HCT116 (cell line): Measurements from ENCODE around the gene SESN3. TPM values are rescaled to one million over a fixed set of nuclear protein-coding genes. Genes with fewer than 3 reads are reported as not detected.

Experiments
- ATAC-seq: fragments of 200-7000 bp; cut with Tn5 transposase; 2 replicates; pipeline ENCODE4 v1.9.1; 2020; ENCODE audit warnings: mild to moderate bottlenecking, moderate library complexity
- BruUV-seq: library from RNA; stranded (reverse); fragments of 400-500 nt; replicated peaks from 2 replicates; lab custom pipeline; 2021; lab: Mats Ljungman, UMichigan
- CTCF ChIA-PET: fragments of 300-600 bp; sonication (Branson Sonifier 250); formaldehyde crosslinking; loops from one replicate; lab custom pipeline; 2021; ENCODE audit warnings: antibody characterized with exemption; lab: Charles Lee
- POLR2A ChIA-PET: fragments of 300-600, 350-600 bp; sonication (Branson Sonifier 250); formaldehyde crosslinking; loops from one replicate; lab custom pipeline; 2021; ENCODE audit warnings: antibody characterized with exemption; lab: Charles Lee
- RAD21 ChIA-PET, 2 experiments: fragments of 300-600 bp; sonication (Branson Sonifier 250); formaldehyde crosslinking; loops; one replicate each; lab custom pipeline; 2023; ENCODE audit warnings: low total read pairs in 2 of 2; ENCODE audit not compliant: uncharacterized antibody in 2 of 2, unreplicated experiment in 2 of 2, low non-redundant PET in 1 of 2; lab: Charles Lee
- DNase-seq: peaks from one replicate; pipeline ENCODE4 v3.0.0-alpha.2; 2010; ENCODE audit warnings: low read depth, low spot score
- H2AFZ ChIP-seq: fragments of 200-600 bp; shearing (Covaris generic), sonication (generic); 2 replicates; pipeline ENCODE4 v1.6.1; 2017; ENCODE audit warnings: low read depth, mixed run types, mixed read lengths, antibody characterized with exemption, low read length; ENCODE audit not compliant: poor library complexity, severe bottlenecking
- H3K27ac ChIP-seq: 2 replicates; pipeline ENCODE4 v1.5.1; 2012; ENCODE audit warnings: low read depth, low read length
- H3K27me3 ChIP-seq: fragments of 200-600 bp; sonication (generic); 2 replicates; pipeline ENCODE4 v1.6.1; 2016; ENCODE audit warnings: mixed run types, low read length, mixed read lengths; ENCODE audit not compliant: insufficient read depth
- H3K36me3 ChIP-seq, 2 experiments: fragments of 200-500 bp in 1 of 2; fragments of 200-600 bp in 1 of 2; sonication (Bioruptor generic) in 1 of 2; sonication (generic) in 1 of 2; 2 replicates each; pipeline versions ENCODE4 v1.5.1 to v1.6.1; 2014 to 2016; ENCODE audit warnings: low read length in 2 of 2, inconsistent platforms in 1 of 2, mixed read lengths in 1 of 2, mixed run types in 1 of 2; ENCODE audit not compliant: insufficient read depth in 2 of 2, control insufficient read depth in 1 of 2
- H3K4me1 ChIP-seq, 2 experiments: fragments of 200-600 bp in 1 of 2; sonication (generic) in 1 of 2; 2 replicates each; pipeline versions ENCODE4 v1.5.1 to v1.6.1; 2012 to 2017; ENCODE audit warnings: low read length in 2 of 2, inconsistent platforms in 1 of 2, mild to moderate bottlenecking in 1 of 2, mixed read lengths in 1 of 2, mixed run types in 1 of 2, moderate library complexity in 1 of 2; ENCODE audit not compliant: insufficient read depth in 2 of 2, control insufficient read depth in 1 of 2
- H3K4me2 ChIP-seq: fragments of 200-600 bp; sonication (generic); 2 replicates; pipeline ENCODE4 v1.6.1; 2017; ENCODE audit warnings: mixed run types, low read length, mixed read lengths
- H3K4me3 ChIP-seq, 2 experiments: fragments of 200-600 bp in 1 of 2; sonication (generic) in 1 of 2; replicated peaks in 1 of 2; 2 replicates each; pipeline ENCODE4 v1.5.1; 2011 to 2016; ENCODE audit warnings: low read length in 2 of 2, control low read depth in 1 of 2, low read depth in 1 of 2, mild to moderate bottlenecking in 1 of 2, mixed read lengths in 1 of 2, mixed run types in 1 of 2
- H3K79me2 ChIP-seq: fragments of 200-600 bp; sonication (generic); 2 replicates; pipeline ENCODE4 v1.6.1; 2017; ENCODE audit warnings: mild to moderate bottlenecking, mixed run types, low read length, moderate library complexity, mixed read lengths; ENCODE audit not compliant: insufficient read depth
- H3K9ac ChIP-seq: fragments of 200-600 bp; sonication (generic); 2 replicates; pipeline ENCODE4 v1.6.1; 2016; ENCODE audit warnings: low read length, mixed read lengths
- H3K9me2 ChIP-seq: fragments of 200-600 bp; sonication (generic), shearing (Covaris generic); 2 replicates; pipeline ENCODE4 v1.6.1; 2017; ENCODE audit warnings: mixed run types, mild to moderate bottlenecking, moderate library complexity; ENCODE audit not compliant: insufficient read depth
- H3K9me3 ChIP-seq, 2 experiments: fragments of 200-500 bp in 1 of 2; fragments of 200-600 bp in 1 of 2; sonication (Bioruptor generic) in 1 of 2; sonication (generic) in 1 of 2; 2 replicates each; pipeline ENCODE4 v1.6.1; 2014 to 2017; ENCODE audit warnings: low read length in 2 of 2, mixed read lengths in 2 of 2, inconsistent platforms in 1 of 2, low read depth in 1 of 2, mild to moderate bottlenecking in 1 of 2, mixed run types in 1 of 2, moderate library complexity in 1 of 2; ENCODE audit not compliant: control insufficient read depth in 1 of 2, insufficient read depth in 1 of 2
- H4K20me1 ChIP-seq: fragments of 200-600 bp; sonication (generic), shearing (Covaris generic); 2 replicates; pipeline ENCODE4 v1.6.1; 2017; ENCODE audit warnings: mixed run types, mild to moderate bottlenecking, moderate library complexity; ENCODE audit not compliant: insufficient read depth
- CEBPB ChIP-seq: IDR thresholded peaks from 2 replicates; pipeline ENCODE4 v1.6.1; 2012; ENCODE audit warnings: low read depth
- EGR1 ChIP-seq: IDR thresholded peaks from 2 replicates; pipeline ENCODE4 v1.6.1; 2012; ENCODE audit warnings: low read depth
- ELF1 ChIP-seq: IDR thresholded peaks from 2 replicates; pipeline ENCODE4 v1.6.1; 2012; ENCODE audit warnings: low read depth, borderline replicate concordance
- EZH2 ChIP-seq: fragments of 200-600 bp; sonication (generic); IDR thresholded peaks from 2 replicates; pipeline ENCODE4 v1.6.1; 2017; ENCODE audit warnings: antibody characterized with exemption, mixed run types
- EZH2phosphoT487 ChIP-seq: fragments of 200-600 bp; IDR thresholded peaks from 2 replicates; pipeline ENCODE4 v1.6.1; 2018; ENCODE audit warnings: antibody characterized with exemption, borderline replicate concordance
- FOSL1 ChIP-seq: IDR thresholded peaks from 2 replicates; pipeline ENCODE4 v1.6.1; 2012; ENCODE audit warnings: low read depth
- JUND ChIP-seq: IDR thresholded peaks from 2 replicates; pipeline ENCODE4 v1.6.1; 2012
- POLR2A ChIP-seq: IDR thresholded peaks from 2 replicates; pipeline ENCODE4 v1.7.0; 2011; ENCODE audit warnings: borderline replicate concordance; ENCODE audit not compliant: insufficient read depth, insufficient read length; ENCODE audit errors: extremely low read depth
- POLR2AphosphoS5 ChIP-seq: IDR thresholded peaks from 2 replicates; pipeline ENCODE4 v1.6.1; 2011; ENCODE audit warnings: mild to moderate bottlenecking, low read depth, low read length, moderate library complexity
- RAD21 ChIP-seq: IDR thresholded peaks from 2 replicates; pipeline ENCODE4 v1.6.1; 2012; ENCODE audit warnings: low read depth, mild to moderate bottlenecking
- SIN3A ChIP-seq: IDR thresholded peaks from 2 replicates; pipeline ENCODE4 v1.6.1; 2012; ENCODE audit warnings: low read depth
- SP1 ChIP-seq: IDR thresholded peaks from 2 replicates; pipeline ENCODE4 v1.6.1; 2012; ENCODE audit warnings: low read depth
- TCF7L2 ChIP-seq: IDR thresholded peaks from 2 replicates; pipeline ENCODE4 v1.7.0; 2011; ENCODE audit warnings: borderline replicate concordance, inconsistent platforms; ENCODE audit not compliant: insufficient read depth, insufficient read length; ENCODE audit errors: extremely low read depth
- YY1 ChIP-seq: IDR thresholded peaks from 2 replicates; pipeline ENCODE4 v1.6.1; 2011; ENCODE audit warnings: low read length, low read depth, moderate library complexity, mild to moderate bottlenecking; ENCODE audit not compliant: insufficient replicate concordance; ENCODE audit errors: extremely low read depth
- ZBTB33 ChIP-seq: IDR thresholded peaks from 2 replicates; pipeline ENCODE4 v1.6.1; 2011; ENCODE audit warnings: mild to moderate bottlenecking, low read length, moderate library complexity; ENCODE audit not compliant: insufficient replicate concordance; ENCODE audit errors: extremely low read depth
- ZNF274 ChIP-seq: fragments of 200-500 bp; sonication (Bioruptor generic); IDR thresholded peaks from 2 replicates; pipeline ENCODE4 v1.6.1; 2014; ENCODE audit warnings: mild to moderate bottlenecking, low read depth, low read length, inconsistent platforms
- intact Hi-C: fragments of 100-400 bp; cut with micrococcal nuclease; formaldehyde crosslinking; loops from 2 replicates; pipeline ENCODE4 v1.10.0; 2022
- total RNA-seq: library from RNA; stranded (reverse); gene quantifications from one replicate; pipeline ENCODE4 v1.2.1, GENCODE V29; 2021; ENCODE audit not compliant: unreplicated experiment

SESN3 gene
- total RNA-seq, 1 experiment from 2014 or later: 4.2 TPM

DNA sequence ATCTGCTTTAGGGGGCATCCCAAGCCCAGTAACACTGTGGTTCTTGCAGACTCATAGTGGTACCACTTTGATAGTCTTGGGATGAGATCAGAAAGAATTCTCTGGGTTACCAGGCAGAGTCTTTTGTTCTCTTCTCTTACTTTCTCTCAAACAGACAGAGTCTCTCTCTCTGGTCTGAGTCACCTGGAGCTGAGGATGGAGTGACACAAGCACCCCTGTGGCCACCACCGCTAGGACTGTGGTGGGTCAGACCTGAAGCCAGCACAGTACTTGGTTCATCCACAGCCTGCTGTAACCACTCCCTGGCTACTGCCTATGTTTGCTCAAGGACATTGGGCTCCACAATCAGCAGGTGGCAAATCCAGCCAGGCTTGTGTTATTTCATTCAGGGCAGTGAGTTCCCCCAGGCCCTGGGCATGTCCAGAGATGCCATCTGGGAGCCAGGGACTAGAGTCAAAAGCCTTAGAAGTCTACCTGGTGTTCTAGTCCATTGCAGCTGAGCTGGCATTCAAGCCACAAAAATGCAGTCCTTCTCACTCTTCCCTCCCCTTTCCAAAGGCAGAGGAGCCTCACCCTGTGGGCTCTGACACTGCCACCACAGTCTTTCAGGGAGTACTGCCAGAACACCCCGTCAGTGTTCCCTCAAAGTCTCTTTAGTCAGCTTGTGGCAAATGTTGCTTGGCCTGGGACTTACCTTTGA is 111.5 kb downstream of the SESN3 start:
- H3K9ac ChIP-seq: no peak overlapping the region
- BruUV-seq: no TSS peak
- no peak overlapping the region for H3K4me3 ChIP-seq
- H3K27me3 ChIP-seq: no peaks in the 10 kb centered on the region
- no peaks in the 10 kb centered on the region for H3K36me3 ChIP-seq
- peak overlapping the region; percentile 56 for H3K27ac ChIP-seq
- no peaks in the 10 kb centered on the region for H3K9me3 ChIP-seq
- ChIA-PET CTCF (no interaction called here), POLR2A (no interaction called here), RAD21 (interaction anchor here in 1 of 2 experiments (0.5 kb wide), 1 partner anchor 1301 kb away, joined by 3 read pairs; no protein-coding TSS in a partner anchor)
- peaks cover 42% of the 10 kb centered on the region in 2 experiments for H3K4me1 ChIP-seq
- H2AFZ ChIP-seq: no peak overlapping the region
- H3K79me2 ChIP-seq: peaks cover 46% of the 10 kb centered on the region; the same call in 1 of the 2 replicates
- no peaks in the 10 kb centered on the region for H3K9me2 ChIP-seq
- no peaks in the 10 kb centered on the region for H4K20me1 ChIP-seq
- H3K4me2 ChIP-seq: peak overlapping the region; percentile 44
- ATAC-seq (peak; percentile 82), DNase-seq (no peak)
- TF ChIP-seq FOSL1: no peak
- no peak for TF ChIP-seq EZH2
- intact Hi-C loops: no loop called here

DNA sequence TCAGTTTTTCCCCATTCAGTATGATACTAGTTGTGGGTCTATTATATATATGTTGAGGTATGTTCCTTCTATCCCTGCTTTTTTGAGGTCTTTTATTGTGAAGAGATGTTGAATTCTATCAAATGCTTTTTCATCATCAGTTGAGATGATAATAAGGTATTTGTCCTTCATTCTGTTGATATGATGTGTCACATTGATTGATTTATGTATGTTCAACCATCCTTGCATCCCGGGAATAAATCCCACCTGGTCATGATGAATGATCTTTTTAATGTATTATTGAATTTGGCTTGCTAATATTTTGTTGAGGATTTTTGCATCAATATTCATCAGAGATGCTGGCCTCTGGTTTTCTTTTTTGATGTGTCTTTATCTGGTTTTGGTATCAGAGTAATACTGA is 115.4 kb downstream of the SESN3 start:
- H2AFZ ChIP-seq: no peak overlapping the region
- peaks cover 51% of the 10 kb centered on the region for H3K79me2 ChIP-seq
- H3K4me1 ChIP-seq: peaks cover 26 to 38% of the 10 kb centered on the region in 2 experiments
- H3K4me2 ChIP-seq: no peak overlapping the region
- no peaks in the 10 kb centered on the region for H3K9me3 ChIP-seq
- DNase-seq: no peak
- TF ChIP-seq TCF7L2 (no peak), EZH2phosphoT487 (no peak), POLR2AphosphoS5 (no peak), ZBTB33 (no peak), YY1 (no peak), EGR1 (no peak), SP1 (no peak), SIN3A (no peak), CEBPB (no peak), RAD21 (no peak), JUND (no peak), ZNF274 (no peak), EZH2 (no peak), ELF1 (no peak), POLR2A (no peak)
- TF ChIP-seq, all 23 proteins: peak for 0
- Histone ChIP-seq H3K9ac (no peak overlapping the region), H4K20me1 (no peaks in the 10 kb centered on the region), H3K9me2 (no peaks in the 10 kb centered on the region), H3K27me3 (no peaks in the 10 kb centered on the region), H3K27ac (no peak overlapping the region), H3K4me3 (no peak overlapping the region), H3K36me3 (no peaks in the 10 kb centered on the region)
- RAD21 ChIA-PET: no interaction called here
- CTCF ChIA-PET: no interaction called here
- POLR2A ChIA-PET: no interaction called here
- intact Hi-C loops: no loop called here
- no peak for ATAC-seq
- no TSS peak for BruUV-seq
